ENCODE results near the gene ABCC8.

DNA sequence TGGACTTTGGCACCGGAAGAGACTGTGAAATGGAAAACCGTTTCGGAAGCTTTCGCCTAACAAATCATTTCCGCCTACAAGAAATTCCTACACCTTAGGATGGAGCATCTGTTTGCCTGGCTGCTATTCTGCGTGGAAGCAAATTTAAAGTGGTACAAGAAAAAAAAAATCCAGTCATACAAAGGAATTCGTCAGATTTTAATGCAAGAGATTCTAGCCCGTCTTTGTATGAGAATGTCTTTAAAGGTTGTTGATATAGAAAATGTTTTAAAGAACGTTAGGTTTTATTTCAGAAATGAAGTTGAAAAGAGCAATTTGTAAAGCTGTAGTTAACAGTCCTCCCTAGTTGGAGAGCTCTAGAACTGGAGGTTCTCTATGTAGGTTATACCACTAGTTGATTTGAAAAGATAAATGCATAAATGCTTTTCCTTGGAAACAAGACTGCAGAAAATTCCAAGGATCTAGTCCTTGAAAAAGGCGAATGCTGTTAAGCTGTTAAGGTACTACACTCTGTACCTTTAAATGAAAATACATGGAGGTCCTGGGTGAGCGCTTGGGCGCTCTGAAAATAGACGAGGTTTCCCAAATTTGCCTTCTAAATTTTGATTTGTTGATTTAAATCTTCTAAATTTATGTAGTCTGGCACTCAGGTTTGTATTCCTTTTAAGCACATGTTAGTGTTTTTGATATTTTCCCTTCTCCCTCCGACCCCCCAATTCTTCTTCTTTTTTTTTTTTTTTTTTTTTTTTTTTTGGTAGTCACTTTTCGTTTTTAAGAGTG, 122.6 kb downstream of the ABCC8 start:
- TF ChIP-seq POLR2A (IDR thresholded peaks at IDR 0.05; ENCODE audit: low read length) (peak; percentile 16), GATA1 (IDR thresholded peaks at IDR 0.05; ENCODE audit: low read depth, low read length) (no peak)

Data from erythroblast (primary cell).